GM19099 (cell line): ENCODE data around the gene TEX38.

ENCODE experiments used
- POLR2A ChIP-seq: IDR thresholded peaks from 3 replicates; pipeline ENCODE4 v1.6.1; 2011; ENCODE audit warnings: low read depth; ENCODE audit not compliant: insufficient read length; ENCODE audit errors: extremely low read depth

TEX38 gene

GRCh38 chr1:46676531-46676930, 4.9 kb downstream of the TEX38 start:
- TF ChIP-seq POLR2A, result no peak

- TF ChIP-seq POLR2A, result no peak
Measured at GRCh38 chr1:46677339-46677738, 5.7 kb downstream of the TEX38 start.

- no peak for TF ChIP-seq POLR2A
Measured at GRCh38 chr1:46679789-46680573, 8.3 kb downstream of the TEX38 start.

GRCh38 chr1:46681333-46682034, 9.8 kb downstream of the TEX38 start:
- no peak for TF ChIP-seq POLR2A

GRCh38 chr1:46682064-46682463, 10.4 kb downstream of the TEX38 start:
- TF ChIP-seq POLR2A, result no peak

- TF ChIP-seq POLR2A, result no peak
Measured at GRCh38 chr1:46684670-46685069, 13.0 kb downstream of the TEX38 start.

- no peak for TF ChIP-seq POLR2A
Measured at GRCh38 chr1:46686255-46686654, 14.6 kb downstream of the TEX38 start.

GRCh38 chr1:46687093-46687659, 15.5 kb downstream of the TEX38 start:
- TF ChIP-seq POLR2A, result no peak

GRCh38 chr1:46687921-46688509, 16.4 kb downstream of the TEX38 start:
- no peak for TF ChIP-seq POLR2A

- TF ChIP-seq POLR2A, result no peak
Measured at GRCh38 chr1:46689356-46689755, 17.7 kb downstream of the TEX38 start.

- no peak for TF ChIP-seq POLR2A
Measured at GRCh38 chr1:46689897-46690296, 18.2 kb downstream of the TEX38 start.

GRCh38 chr1:46690931-46691421, 19.3 kb downstream of the TEX38 start:
- no peak for TF ChIP-seq POLR2A

GRCh38 chr1:46691997-46692790, 20.5 kb downstream of the TEX38 start:
- no peak for TF ChIP-seq POLR2A
